ENCODE results near the gene DCHS1. TPM values are rescaled to one million over a fixed set of nuclear protein-coding genes. Genes with fewer than 3 reads are reported as not detected.

Gene DCHS1
- total and polyA plus RNA-seq, 9 of the 15 experiments (the other 6 are each of a cell fraction or from before 2014, with no cell fraction given) = 0.04 to 0.49 (median 0.14) TPM; not detected in 2

DNA sequence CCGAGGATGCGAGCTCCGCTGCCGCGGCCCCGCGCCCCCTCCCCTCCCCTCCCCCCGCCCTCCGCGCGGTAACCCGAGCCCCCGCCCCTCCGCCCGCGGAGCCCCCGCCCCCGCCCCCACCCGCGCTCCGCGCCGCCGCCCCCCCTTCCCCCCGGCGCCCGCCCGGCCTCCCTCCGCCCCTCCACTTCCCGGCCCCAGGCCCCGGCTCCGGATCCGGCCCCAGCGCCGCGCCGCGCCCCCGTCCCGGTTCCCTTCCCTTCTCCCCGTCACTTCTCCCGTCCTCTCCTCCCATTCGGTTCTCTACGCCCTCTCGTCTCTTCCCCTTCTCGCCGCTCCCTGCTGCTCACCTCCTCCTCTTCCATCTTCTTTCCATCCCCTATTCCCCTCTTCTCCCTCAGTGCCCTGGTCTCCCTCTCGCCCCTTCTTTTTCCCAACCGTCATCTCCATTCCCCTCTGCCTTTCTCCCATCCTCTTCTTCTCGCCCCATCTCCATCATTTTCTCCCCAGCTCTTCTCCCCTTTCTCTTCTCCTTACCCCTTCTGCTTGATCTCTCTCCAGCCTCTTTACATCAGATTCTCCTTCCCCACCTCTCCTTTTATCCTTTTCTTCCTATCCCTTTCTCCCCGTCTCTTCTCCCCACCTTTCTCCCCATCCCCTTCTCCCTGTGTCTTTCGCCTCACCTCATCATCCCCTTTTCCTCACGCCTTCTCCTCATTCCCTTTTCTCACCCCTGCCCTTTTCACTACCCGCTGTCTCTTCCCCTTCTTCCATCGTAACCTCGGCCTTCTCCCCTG, at the start of gene DCHS1 (continued):
- TF ChIP-seq, protein P1, sequence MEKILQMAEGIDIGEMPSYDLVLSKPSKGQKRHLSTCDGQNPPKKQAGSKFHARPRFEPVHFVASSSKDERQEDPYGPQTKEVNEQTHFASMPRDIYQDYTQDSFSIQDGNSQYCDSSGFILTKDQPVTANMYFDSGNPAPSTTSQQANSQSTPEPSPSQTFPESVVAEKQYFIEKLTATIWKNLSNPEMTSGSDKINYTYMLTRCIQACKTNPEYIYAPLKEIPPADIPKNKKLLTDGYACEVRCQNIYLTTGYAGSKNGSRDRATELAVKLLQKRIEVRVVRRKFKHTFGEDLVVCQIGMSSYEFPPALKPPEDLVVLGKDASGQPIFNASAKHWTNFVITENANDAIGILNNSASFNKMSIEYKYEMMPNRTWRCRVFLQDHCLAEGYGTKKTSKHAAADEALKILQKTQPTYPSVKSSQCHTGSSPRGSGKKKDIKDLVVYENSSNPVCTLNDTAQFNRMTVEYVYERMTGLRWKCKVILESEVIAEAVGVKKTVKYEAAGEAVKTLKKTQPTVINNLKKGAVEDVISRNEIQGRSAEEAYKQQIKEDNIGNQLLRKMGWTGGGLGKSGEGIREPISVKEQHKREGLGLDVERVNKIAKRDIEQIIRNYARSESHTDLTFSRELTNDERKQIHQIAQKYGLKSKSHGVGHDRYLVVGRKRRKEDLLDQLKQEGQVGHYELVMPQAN (IDR thresholded peaks at IDR 0.05; ENCODE audit: borderline replicate concordance) = 0 out of 2 replicates have a peak, but pooled peaks have one; percentile 28
- TF ChIP-seq ZNF512 (tag; IDR thresholded peaks at IDR 0.05) (peak; percentile 87), PCBP1 (IDR thresholded peaks at IDR 0.05; ENCODE audit: low read depth, low read length, poor library complexity, severe bottlenecking) (no peak), MLLT1 (IDR thresholded peaks at IDR 0.05) (peak in 1 of 2 experiments; percentile 17; a peak in 1 of 4 replicates), VEZF1 (CRISPR knock-in tag; IDR thresholded peaks at IDR 0.05) (0 out of 2 replicates have a peak, but pooled peaks have one; percentile 16), THRB (CRISPR knock-in tag; conservative IDR thresholded peaks at IDR 0.05) (0 out of 2 replicates have a peak, but pooled peaks have one; percentile 52)
- TF ChIP-seq, protein P2, sequence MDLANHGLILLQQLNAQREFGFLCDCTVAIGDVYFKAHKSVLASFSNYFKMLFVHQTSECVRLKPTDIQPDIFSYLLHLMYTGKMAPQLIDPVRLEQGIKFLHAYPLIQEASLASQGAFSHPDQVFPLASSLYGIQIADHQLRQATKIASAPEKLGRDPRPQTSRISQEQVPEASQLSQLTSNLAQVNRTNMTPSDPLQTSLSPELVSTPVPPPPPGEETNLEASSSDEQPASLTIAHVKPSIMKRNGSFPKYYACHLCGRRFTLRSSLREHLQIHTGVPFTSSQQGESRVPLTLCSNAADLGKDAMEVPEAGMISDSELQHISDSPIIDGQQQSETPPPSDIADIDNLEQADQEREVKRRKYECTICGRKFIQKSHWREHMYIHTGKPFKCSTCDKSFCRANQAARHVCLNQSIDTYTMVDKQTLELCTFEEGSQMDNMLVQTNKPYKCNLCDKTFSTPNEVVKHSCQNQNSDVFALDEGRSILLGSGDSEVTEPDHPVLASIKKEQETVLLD (IDR thresholded peaks at IDR 0.05) = 0 out of 2 replicates have a peak, but pooled peaks have one; percentile 27
- TF ChIP-seq, protein P3, sequence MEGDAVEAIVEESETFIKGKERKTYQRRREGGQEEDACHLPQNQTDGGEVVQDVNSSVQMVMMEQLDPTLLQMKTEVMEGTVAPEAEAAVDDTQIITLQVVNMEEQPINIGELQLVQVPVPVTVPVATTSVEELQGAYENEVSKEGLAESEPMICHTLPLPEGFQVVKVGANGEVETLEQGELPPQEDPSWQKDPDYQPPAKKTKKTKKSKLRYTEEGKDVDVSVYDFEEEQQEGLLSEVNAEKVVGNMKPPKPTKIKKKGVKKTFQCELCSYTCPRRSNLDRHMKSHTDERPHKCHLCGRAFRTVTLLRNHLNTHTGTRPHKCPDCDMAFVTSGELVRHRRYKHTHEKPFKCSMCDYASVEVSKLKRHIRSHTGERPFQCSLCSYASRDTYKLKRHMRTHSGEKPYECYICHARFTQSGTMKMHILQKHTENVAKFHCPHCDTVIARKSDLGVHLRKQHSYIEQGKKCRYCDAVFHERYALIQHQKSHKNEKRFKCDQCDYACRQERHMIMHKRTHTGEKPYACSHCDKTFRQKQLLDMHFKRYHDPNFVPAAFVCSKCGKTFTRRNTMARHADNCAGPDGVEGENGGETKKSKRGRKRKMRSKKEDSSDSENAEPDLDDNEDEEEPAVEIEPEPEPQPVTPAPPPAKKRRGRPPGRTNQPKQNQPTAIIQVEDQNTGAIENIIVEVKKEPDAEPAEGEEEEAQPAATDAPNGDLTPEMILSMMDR (IDR thresholded peaks at IDR 0.05 in 2 of 3, conservative IDR thresholded peaks at IDR 0.05 in 1 of 3; ENCODE audit: insufficient read depth in 2 of 3, low read depth in 1 of 3, low read length in 3 of 3) = no peak

Data from K562 (cell line).